ENCODE measurements around the gene PDZRN4.

- TF ChIP-seq CTCF (conservative IDR thresholded peaks at IDR 0.05 in 1 of 2, IDR thresholded peaks at IDR 0.05 in 1 of 2; ENCODE audit: extremely low read depth in 1 of 2, insufficient read depth in 1 of 2, low read depth in 1 of 2, low read length in 2 of 2) = no peak
- no peak for TF ChIP-seq EZH2 (IDR thresholded peaks at IDR 0.05; ENCODE audit: borderline replicate concordance, low read length)
Observed at GRCh38 chr12:41437563-41437962, 249.4 kb downstream of the PDZRN4 start.
